HepG2 (cell line): Measurements from ENCODE around the gene RNH1. TPM values are rescaled to one million over a fixed set of nuclear protein-coding genes. Genes with fewer than 3 reads are reported as not detected.
A peak's percentile ranks its signal among the peaks of the same experiment; 100 is the strongest.

ENCODE experiments used
- ATAC-seq: fragments of 200-7000 bp; cut with Tn5 transposase; 3 replicates; pipeline ENCODE4 v1.9.1; 2020; ENCODE audit warnings: mild to moderate bottlenecking, moderate library complexity
- BruUV-seq: library from RNA; stranded (reverse); fragments of 400-500 nt; replicated peaks from 2 replicates; lab custom pipeline; 2021; lab: Mats Ljungman, UMichigan
- CTCF ChIA-PET: fragments of 300-600 bp; formaldehyde crosslinking; extraction: SDS; loops from one replicate; lab custom pipeline; 2021; ENCODE audit warnings: low total read pairs, inconsistent platforms, low intra/inter-chr PET ratio; lab: Yijun Ruan, JAX
- POLR2A ChIA-PET: fragments of 350-600 bp; sonication (Branson Sonifier 250); formaldehyde crosslinking; loops from one replicate; lab custom pipeline; 2020; ENCODE audit warnings: antibody characterized with exemption, inconsistent platforms; lab: Yijun Ruan, JAX
- DNase-seq: peaks from one replicate; pipeline ENCODE4 v3.0.0-alpha.2; 2015; ENCODE audit warnings: low spot score
- FAIRE-seq: peaks from 3 replicates; lab custom pipeline; 2011; peaks lifted over from hg19 to GRCh38; lab: Jason Lieb, UNC
- H2AFZ ChIP-seq: one replicate; pipeline ENCODE4 v1.6.1; 2011; ENCODE audit warnings: low read length, inconsistent platforms
- H3K27ac ChIP-seq: fragments of 300-600 bp; 3 replicates; pipeline ENCODE4 v1.8.0; 2011; ENCODE audit warnings: mixed run types, mild to moderate bottlenecking, mixed read lengths, low read length, inconsistent platforms; ENCODE audit not compliant: insufficient read depth; ENCODE audit errors: extremely low read length
- H3K27me3 ChIP-seq, 2 experiments: fragments of 200-600 bp in 1 of 2; 2 replicates in 1 of 2; 3 replicates in 1 of 2; pipeline versions ENCODE4 v1.6.0 to v1.8.0; 2011; ENCODE audit warnings: low read length in 2 of 2, mild to moderate bottlenecking in 2 of 2, moderate library complexity in 2 of 2, inconsistent platforms in 1 of 2; ENCODE audit not compliant: insufficient read depth in 2 of 2, control insufficient read depth in 1 of 2
- H3K36me3 ChIP-seq, 2 experiments: fragments of 200-600 bp in 1 of 2; replicated peaks in 1 of 2; 2 replicates in 1 of 2; 3 replicates in 1 of 2; pipeline versions ENCODE4 v1.5.1 to v1.8.0; 2011; ENCODE audit warnings: low read length in 2 of 2, inconsistent platforms in 1 of 2; ENCODE audit not compliant: insufficient read depth in 2 of 2, control insufficient read depth in 1 of 2
- H3K4me1 ChIP-seq: 2 replicates; pipeline ENCODE4 v1.5.1; 2012; ENCODE audit warnings: low read length, inconsistent platforms; ENCODE audit not compliant: insufficient read depth
- H3K4me2 ChIP-seq: 2 replicates; pipeline ENCODE4 v1.6.0; 2011; ENCODE audit warnings: low read depth, low read length, inconsistent platforms
- H3K4me3 ChIP-seq, 3 experiments: fragments of 200-600 bp in 1 of 3; sonication (generic), shearing (Covaris generic) in 1 of 3; replicated peaks in 1 of 3; 2 replicates each; pipeline ENCODE4 v1.5.1; 2011 to 2016; ENCODE audit warnings: low read length in 3 of 3, inconsistent platforms in 2 of 3, low read depth in 2 of 3, mild to moderate bottlenecking in 2 of 3, control low read depth in 1 of 3, mixed read lengths in 1 of 3; ENCODE audit not compliant: insufficient read depth in 1 of 3
- H3K79me2 ChIP-seq: one replicate; pipeline ENCODE4 v1.6.1; 2011; ENCODE audit warnings: low read length, inconsistent platforms; ENCODE audit not compliant: insufficient read depth
- H3K9ac ChIP-seq: 2 replicates; pipeline ENCODE4 v1.6.0; 2011; ENCODE audit warnings: mild to moderate bottlenecking, low read depth, low read length, inconsistent platforms; ENCODE audit not compliant: insufficient read depth
- H3K9me3 ChIP-seq: 2 replicates; pipeline ENCODE4 v1.5.1; 2012; ENCODE audit warnings: mild to moderate bottlenecking, low read length
- H4K20me1 ChIP-seq: 2 replicates; pipeline ENCODE4 v1.6.0; 2011; ENCODE audit warnings: inconsistent platforms, mild to moderate bottlenecking, low read length, moderate library complexity; ENCODE audit not compliant: insufficient read depth
- AGO1 ChIP-seq: fragments of 200-400 bp; formaldehyde crosslinking; IDR thresholded peaks from 2 replicates; pipeline ENCODE4 v1.6.1; 2017; ENCODE audit warnings: mild to moderate bottlenecking, low read depth, low read length, moderate library complexity; ENCODE audit not compliant: poor library complexity, severe bottlenecking
- BCL3 ChIP-seq: sonication (generic); formaldehyde crosslinking; IDR thresholded peaks from 2 replicates; pipeline ENCODE4 v1.5.1; 2020; ENCODE audit warnings: mild to moderate bottlenecking, missing genetic modification reagents, moderate library complexity
- CBX2 ChIP-seq, 2 experiments: fragments of 200-600 bp in 1 of 2; sonication (generic); formaldehyde crosslinking in 1 of 2; IDR thresholded peaks; 2 replicates each; pipeline versions ENCODE4 v1.7.0 to v1.8.1; 2018 to 2022; ENCODE audit warnings: low read depth in 2 of 2, low read length in 1 of 2, mild to moderate bottlenecking in 1 of 2, missing genetic modification reagents in 1 of 2
- DR1 ChIP-seq: sonication (generic); formaldehyde crosslinking; IDR thresholded peaks from 2 replicates; pipeline ENCODE4 v1.8.0; 2021; ENCODE audit warnings: mild to moderate bottlenecking, missing genetic modification reagents, inconsistent platforms
- HNRNPL ChIP-seq: fragments of 200-400 bp; formaldehyde crosslinking; IDR thresholded peaks from 2 replicates; pipeline ENCODE4 v1.6.1; 2017; ENCODE audit warnings: mild to moderate bottlenecking, low read depth, low read length
- ISX ChIP-seq: sonication (generic); formaldehyde crosslinking; conservative IDR thresholded peaks from 2 replicates; pipeline ENCODE4 v1.5.0; 2020; ENCODE audit warnings: missing genetic modification reagents
- PCBP2 ChIP-seq: fragments of 200-400 bp; formaldehyde crosslinking; optimal IDR thresholded peaks from 2 replicates; pipeline ENCODE3; 2018; ENCODE audit warnings: low read length, low read depth; ENCODE audit not compliant: poor library complexity, severe bottlenecking
- RXRA ChIP-seq: sonication (generic); formaldehyde crosslinking; IDR thresholded peaks from 2 replicates; pipeline ENCODE4 v1.5.1; 2020; ENCODE audit warnings: missing genetic modification reagents
- SMC3 ChIP-seq: IDR thresholded peaks from 2 replicates; pipeline ENCODE4 v1.6.1; 2011; ENCODE audit warnings: low read length, improper control_type of control experiment
- THYN1 ChIP-seq: sonication (generic); formaldehyde crosslinking; IDR thresholded peaks from 2 replicates; pipeline ENCODE4 v1.8.1; 2023; ENCODE audit warnings: low read depth, mild to moderate bottlenecking, moderate library complexity, missing genetic modification reagents, borderline replicate concordance
- TMF1 ChIP-seq: sonication (generic); formaldehyde crosslinking; IDR thresholded peaks from 2 replicates; pipeline ENCODE4 v1.8.1; 2022; ENCODE audit warnings: low read depth, missing genetic modification reagents
- TOPORS ChIP-seq: sonication (generic); formaldehyde crosslinking; IDR thresholded peaks from 2 replicates; pipeline ENCODE4 v1.8.0; 2023; ENCODE audit warnings: mild to moderate bottlenecking, missing genetic modification reagents
- ZBTB1 ChIP-seq: sonication (generic); formaldehyde crosslinking; IDR thresholded peaks from 2 replicates; pipeline ENCODE4 v1.4.0; 2020; ENCODE audit warnings: missing genetic modification reagents, borderline replicate concordance
- ZNF274 ChIP-seq: sonication (generic); formaldehyde crosslinking; IDR thresholded peaks from 2 replicates; pipeline ENCODE4 v1.5.1; 2020; ENCODE audit warnings: mild to moderate bottlenecking, missing genetic modification reagents
- ZNF468 ChIP-seq: sonication (generic); formaldehyde crosslinking; IDR thresholded peaks from 2 replicates; pipeline ENCODE4 v1.8.0; 2022; ENCODE audit warnings: mild to moderate bottlenecking, moderate library complexity, missing genetic modification reagents
- ZNF501 ChIP-seq: sonication (generic); formaldehyde crosslinking; IDR thresholded peaks from 2 replicates; pipeline ENCODE4 v1.5.1; 2020; ENCODE audit warnings: mild to moderate bottlenecking, moderate library complexity, missing genetic modification reagents
- ZNF605 ChIP-seq: sonication (generic); formaldehyde crosslinking; IDR thresholded peaks from 2 replicates; pipeline ENCODE4 v1.8.0; 2022; ENCODE audit warnings: mild to moderate bottlenecking, missing genetic modification reagents
- WGBS: methylation state at CpG from one replicate; pipeline ENCODE4 v1.1.6; 2017; ENCODE audit warnings: low lambda C conversion rate; 5-methylcytosine and 5-hydroxymethylcytosine counted together
- in situ Hi-C: cut with HindIII; loops from 2 replicates; pipeline ENCODE4 v1.10.0; 2017; ENCODE audit warnings: low pct_unique_long_range_greater_than_20kb; ENCODE audit not compliant: extremely low pct_ligation_motif_present
- intact Hi-C: fragments of 100-400 bp; cut with micrococcal nuclease; formaldehyde crosslinking; loops from one replicate; pipeline ENCODE4 v1.10.0; 2022; ENCODE audit not compliant: unreplicated experiment
- polyA plus RNA-seq, 8 experiments: library from polyadenylated mRNA; depleted of rRNA in 3 of 8; stranded (reverse) in 7 of 8; unstranded in 1 of 8; fragments of >200 nt; fragmentation: Illumina TruSeq in 4 of 8; extraction: Trizol in 4 of 8; gene quantifications; 2 replicates each; pipeline versions ENCODE4 v1.2.1 to v1.2.3, GENCODE V29; 2011 to 2016; ENCODE audit warnings: low read depth in 4 of 8, missing spikeins in 1 of 8, mixed read lengths in 1 of 8; ENCODE audit not compliant: insufficient read depth in 1 of 8
- total RNA-seq, 5 experiments: library from RNA; depleted of rRNA; stranded (reverse); fragments of >200 nt; fragmentation: Illumina TruSeq; extraction: Trizol; gene quantifications; 2 replicates each; pipeline ENCODE4 v1.2.3, GENCODE V29; 2016; ENCODE audit warnings: low read depth in 1 of 5

The RNH1 gene
- total and polyA plus RNA-seq, 2 of the 13 experiments (the other 11 are each of a cell fraction or from before 2014, with no cell fraction given) = 36.0 to 74.1 TPM

- TF ChIP-seq RXRA (CRISPR knock-in tag) (peak; percentile 43; the same call in 1 of the 2 replicates), ISX (CRISPR knock-in tag) (no peak), HNRNPL (peak; percentile 65; the same call in 1 of the 2 replicates), ZNF501 (peak; percentile 67)
Measured at GRCh38 chr11:534396-535209, 27.6 kb upstream of the RNH1 start (continued).

GRCh38 chr11:533586-534395 lies 26.7 kb upstream of the RNH1 start:
- in situ Hi-C loops = no loop called here
- TF ChIP-seq DR1 (CRISPR knock-in tag) (no peak), SMC3 (no peak), BCL3 (CRISPR knock-in tag) (peak; percentile 41; the same call in 1 of the 2 replicates), AGO1 (peak; percentile 19), TOPORS (CRISPR knock-in tag) (no peak), CBX2 (IDR thresholded peaks at IDR 0.05; ENCODE audit: low read depth, low read length) (no peak), CBX2 (CRISPR knock-in tag; IDR thresholded peaks at IDR 0.05; ENCODE audit: low read depth) (no peak), ZBTB1 (CRISPR knock-in tag) (no peak), TMF1 (no peak), THYN1 (no peak), ZNF274 (CRISPR knock-in tag) (0 out of 2 replicates have a peak, but pooled peaks have one; percentile 9), PCBP2 (no peak), ZNF468 (no peak), ZNF605 (CRISPR knock-in tag) (0 out of 2 replicates have a peak, but pooled peaks have one; percentile 22)

More at GRCh38 chr11:533586-534395, 26.7 kb upstream of the RNH1 start:
- peaks cover 10 to 19% of the 10 kb centered on the region in 2 experiments; a peak in 4 of 5 replicates for H3K36me3 ChIP-seq
- ChIA-PET CTCF (no interaction called here), POLR2A (no interaction called here)
- peaks cover 32% of the 10 kb centered on the region for H3K4me1 ChIP-seq
- DNase-seq = no peak
- FAIRE-seq = no peak
- peak overlapping the region; percentile 82; the same call in 1 of the 2 replicates for H3K9ac ChIP-seq
- H4K20me1 ChIP-seq = no peaks in the 10 kb centered on the region; the same call in 1 of the 2 replicates
- BruUV-seq = TSS peak; percentile 76
- H2AFZ ChIP-seq = no peak overlapping the region
- intact Hi-C loops = no loop called here
- no peaks in the 10 kb centered on the region for H3K27me3 ChIP-seq
- ATAC-seq = no peak
- H3K4me3 ChIP-seq = peak overlapping the region; percentile 93 to 95 (median 95); a peak in 5 of 6 replicates
- peak overlapping the region; percentile 78 for H3K4me2 ChIP-seq
- peaks cover 4% of the 10 kb centered on the region for H3K79me2 ChIP-seq
- H3K9me3 ChIP-seq = no peaks in the 10 kb centered on the region
- 95% methylated on average over 26 of the region's 37 CpGs for WGBS
- no peak overlapping the region for H3K27ac ChIP-seq
